Inflammatory macrophage treated with lipopolysaccharide for 1 hour (primary cell): Measurements from ENCODE around the gene PFKL.
A peak's percentile ranks its signal among the peaks of the same experiment; 100 is the strongest.
"Not testable (repeated sequence)": the region's sequence is repeated elsewhere in the genome, so short reads cannot be mapped to it uniquely, and the experiment has no call there.

Source experiments
- DNase-seq, 2 donors: peaks; one replicate each; pipeline ENCODE4 v3.0.0-alpha.2; 2020 to 2022

PFKL gene

DNA sequence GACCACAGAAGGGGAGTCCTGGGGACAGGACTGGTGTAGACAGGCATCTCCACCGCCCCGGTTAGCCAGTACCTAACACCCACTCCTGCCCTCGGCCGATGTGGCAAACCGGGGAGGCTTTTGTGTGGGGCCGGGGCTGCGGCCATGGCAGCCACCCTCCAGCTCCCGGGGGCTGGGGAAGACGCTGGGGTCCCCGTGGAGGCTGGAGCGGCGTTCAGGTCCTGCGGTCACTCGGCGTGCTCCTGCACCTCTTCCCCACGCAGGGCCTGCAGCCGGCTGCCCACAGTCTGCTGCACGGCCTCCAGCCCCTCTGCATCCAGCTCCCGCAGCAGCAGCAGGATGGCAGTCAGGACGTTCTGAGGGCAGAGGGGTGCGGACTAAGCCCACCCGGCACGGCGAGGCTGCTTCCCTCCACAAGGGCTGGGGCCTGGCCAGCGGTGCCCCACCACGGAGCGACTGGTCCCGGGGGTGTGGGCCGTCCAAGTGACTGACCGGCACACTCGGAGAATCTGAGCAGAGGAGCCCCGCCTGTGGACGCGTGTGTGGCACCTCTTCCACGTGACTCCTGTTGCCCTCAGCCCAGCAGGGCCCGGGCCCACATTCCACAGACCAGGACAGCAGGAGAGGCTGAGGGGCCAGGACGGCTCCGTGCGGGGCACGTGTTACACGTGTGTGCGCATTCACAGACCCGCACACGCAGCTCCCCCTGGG lies 30.3 kb downstream of the PFKL start:
- no peak for DNase-seq

DNA sequence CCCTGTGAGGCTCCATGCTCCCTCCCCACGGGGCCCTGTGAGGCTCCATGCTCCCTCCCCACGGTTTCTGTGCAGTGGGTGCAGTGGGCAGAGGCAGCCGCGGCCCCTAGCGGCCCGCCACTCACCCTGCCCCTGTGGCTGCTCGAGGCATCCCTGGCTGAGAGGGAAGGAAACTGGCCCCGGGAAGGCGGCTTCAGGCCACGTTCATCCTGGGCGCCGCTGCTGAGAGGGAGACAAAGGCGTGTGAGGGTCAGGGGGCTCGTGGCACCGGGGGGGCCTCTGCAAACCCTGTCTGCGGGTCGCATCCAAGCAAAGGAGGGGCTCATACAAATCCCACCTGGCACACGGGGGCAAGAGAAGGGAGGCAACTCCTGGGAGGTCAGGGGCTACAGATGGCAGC lies 30.8 kb downstream of the PFKL start:
- DNase-seq = no peak

DNA sequence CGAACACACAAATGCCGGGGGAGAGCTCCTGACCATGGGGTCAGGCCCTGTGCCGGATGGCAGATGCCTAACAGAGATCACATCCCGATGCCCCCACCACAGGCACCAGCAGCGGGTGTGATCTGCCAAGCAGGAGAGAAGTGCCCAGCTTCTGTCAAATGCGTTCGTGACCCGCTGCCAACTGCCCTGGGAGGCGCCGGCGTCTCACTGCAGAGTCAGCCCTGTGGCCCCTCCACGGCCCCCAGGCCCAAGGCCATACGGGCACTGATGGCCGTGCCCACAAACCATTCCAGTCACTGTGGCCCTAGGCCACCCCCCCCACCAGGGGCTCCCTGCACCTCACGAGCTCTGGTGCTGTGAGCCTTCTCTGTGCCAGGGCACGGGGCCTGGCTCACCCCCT lies 31.4 kb downstream of the PFKL start:
- DNase-seq = no peak

DNA sequence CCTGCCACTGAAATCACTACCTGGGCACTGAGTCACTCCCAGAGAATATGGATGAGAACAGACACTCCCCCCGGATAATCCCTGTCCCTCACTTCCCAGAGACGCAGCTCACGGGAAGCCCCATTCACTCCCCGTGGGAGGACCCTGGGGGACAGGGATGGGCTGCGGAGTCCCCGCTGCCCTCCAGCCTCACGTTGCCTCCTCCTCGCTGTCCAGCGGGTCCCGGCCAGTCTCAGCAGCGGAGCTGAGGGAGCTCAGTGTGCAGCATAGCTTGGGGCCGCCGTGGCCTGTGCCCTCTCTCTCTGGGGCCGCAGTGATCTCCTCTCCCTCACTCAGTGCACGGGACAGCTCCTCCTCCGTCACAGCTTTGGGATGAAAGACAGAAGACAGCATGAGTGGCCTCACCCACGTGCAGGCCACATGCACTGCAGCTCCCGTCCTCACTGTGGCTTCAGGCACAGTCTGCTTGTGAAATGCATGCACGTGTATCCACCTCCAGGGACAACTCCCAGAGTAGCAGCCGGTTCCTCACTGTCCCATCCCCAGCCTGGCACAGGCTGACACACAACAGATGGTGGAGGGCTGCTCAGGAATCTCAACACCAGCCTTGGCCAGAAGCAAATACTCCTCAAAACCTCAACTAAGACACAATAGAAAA lies 31.9 kb downstream of the PFKL start:
- DNase-seq = peak in 1 of 2 donors; percentile 6

DNA sequence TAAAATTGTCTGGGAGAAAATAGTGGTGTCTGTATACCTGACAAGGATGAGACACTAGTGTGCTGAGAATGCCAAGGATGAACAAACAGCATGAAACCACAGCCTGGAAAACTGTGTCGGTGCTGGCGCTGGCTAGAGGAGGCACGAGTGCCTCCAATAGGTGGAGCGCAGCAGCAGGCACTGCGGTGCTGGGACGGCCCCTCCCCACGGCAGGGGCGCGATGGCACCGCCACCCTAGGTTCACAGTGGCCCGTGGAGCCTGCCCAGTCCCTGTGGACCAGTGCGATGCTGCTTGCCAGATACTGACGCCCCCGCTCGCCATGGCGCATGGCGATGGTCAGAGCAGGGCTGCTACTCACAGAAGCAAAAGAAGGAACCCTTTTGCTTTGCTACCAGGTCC lies 32.5 kb downstream of the PFKL start:
- no peak for DNase-seq

DNA sequence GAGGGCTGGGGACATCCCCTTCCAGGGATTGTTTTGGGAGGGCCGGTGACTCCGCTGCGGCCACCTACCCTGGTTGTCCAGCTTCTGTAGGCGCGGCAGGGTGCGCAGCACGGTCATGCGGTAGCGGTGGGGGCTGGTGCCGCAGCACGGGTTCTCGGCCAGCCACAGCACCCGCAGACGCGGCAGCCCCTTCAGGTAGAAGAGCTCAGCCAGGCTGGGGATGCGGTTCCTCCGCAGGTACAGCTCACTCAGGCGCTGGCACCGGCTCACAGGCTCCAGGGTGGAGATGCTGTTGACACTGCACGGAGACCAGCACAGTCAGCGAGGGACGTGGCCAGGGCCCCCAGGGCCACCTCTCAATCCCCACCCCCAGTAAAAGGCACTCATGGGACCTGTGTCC lies 33.1 kb downstream of the PFKL start:
- no peak for DNase-seq

DNA sequence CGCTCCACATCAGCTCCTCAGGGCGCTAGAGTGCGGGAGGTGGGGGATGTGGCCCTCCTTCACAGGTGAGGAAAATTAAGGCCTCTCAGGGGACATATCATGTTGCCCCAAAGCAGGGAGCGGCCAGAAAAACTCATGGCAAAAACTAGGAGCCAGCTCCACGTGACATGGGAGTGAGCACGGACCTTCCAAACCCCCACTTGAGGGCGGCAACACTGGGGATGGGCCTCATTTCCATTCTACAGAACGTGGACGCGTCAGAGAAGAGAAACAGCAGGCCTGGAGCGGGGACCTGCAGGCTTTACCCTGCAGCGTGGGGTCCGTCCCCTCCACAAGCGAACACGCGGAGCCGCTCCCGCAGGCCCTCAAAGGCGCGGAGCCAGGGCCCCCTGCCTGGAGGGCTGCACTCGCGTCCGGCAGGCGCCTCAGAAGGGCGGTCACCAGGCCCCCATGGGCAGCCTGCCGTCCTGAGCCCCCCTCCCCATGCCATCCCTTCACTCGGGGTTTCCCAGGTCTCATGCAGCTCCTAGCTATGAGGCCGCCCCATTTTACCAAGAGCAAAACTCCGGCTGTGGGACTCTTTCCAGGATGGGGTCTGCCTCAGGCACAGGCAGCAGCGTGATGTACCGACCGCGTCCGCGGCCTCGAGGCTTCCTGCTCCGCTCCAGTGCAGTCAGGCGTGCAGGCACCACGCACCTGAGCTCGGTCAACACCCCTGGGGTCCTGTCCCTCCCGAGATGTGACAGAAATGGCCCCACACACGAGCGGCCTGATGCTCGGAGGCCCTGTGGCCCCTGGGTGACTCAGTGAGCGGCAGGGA lies 33.9 kb downstream of the PFKL start:
- no peak for DNase-seq

DNA sequence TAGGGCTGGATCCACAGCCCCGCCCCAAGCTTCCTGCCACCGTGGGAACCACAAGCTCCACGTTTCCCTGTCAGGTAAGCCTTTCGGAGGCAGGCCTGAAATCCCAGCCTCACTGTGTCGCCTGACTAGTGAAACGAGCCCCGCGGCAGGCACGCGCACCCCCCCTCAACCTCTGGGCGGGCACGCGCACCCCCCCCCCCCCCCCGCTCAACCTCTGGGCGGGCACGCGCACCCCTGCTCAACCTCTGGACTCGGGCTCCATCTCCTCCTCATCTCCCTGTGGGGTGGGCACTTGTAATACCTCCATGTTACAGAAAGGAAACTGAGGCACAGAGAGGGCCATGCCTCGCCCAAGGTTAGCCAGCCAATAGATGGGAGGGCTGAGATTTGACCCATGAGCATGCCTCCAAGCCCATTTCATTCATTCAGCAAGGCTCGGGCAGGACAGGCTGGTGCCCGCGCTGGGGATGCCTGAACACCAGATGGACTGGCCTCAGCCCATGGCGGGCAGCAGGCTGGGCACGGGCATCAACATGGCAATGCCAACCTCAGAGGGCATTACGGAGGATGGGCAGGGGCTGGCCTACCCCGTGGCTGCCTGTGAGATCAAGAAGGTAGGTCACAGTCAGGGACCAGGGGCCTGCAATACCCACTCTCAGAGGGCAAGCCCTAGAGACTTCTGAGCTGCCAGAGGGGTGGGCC lies 34.6 kb downstream of the PFKL start:
- no peak for DNase-seq

DNA sequence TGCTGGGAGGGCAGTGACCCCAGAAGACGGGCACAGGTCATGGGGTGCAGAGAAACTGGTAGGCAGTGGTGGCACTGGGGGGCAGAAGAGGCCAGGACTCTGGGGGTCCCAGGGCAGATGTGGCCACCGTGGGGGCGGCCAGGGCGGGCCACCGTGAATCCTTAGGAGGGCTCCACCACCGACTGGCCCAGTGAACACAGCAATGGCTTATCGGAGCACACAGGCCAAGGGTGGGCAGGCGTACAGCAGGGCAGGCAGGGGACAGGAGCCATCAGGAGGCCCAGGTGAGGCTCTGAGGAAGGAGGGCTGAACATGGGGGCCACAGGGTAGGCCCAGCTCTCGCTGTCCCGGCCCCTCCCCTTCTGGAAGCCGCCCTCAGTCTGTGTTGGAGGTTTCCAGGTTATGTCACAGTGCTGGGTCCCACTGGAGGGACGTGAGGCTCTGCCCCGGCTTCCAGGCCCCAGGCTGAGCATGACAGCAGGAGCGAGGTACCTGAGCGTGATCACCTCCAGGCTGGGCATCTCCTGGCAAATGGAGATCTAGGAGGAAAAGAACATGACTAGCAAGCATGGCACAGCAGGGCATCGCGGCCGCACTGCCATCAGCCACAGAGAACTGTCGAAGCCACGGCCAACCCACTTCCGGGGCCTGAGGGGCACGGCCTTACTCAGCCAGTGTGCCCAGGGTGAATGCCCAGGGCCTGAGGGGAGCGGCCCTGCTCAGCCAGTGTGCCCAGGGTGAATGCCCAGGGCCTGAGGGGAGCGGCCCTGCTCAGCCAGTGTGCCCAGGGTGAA lies 35.6 kb downstream of the PFKL start:
- no peak for DNase-seq

DNA sequence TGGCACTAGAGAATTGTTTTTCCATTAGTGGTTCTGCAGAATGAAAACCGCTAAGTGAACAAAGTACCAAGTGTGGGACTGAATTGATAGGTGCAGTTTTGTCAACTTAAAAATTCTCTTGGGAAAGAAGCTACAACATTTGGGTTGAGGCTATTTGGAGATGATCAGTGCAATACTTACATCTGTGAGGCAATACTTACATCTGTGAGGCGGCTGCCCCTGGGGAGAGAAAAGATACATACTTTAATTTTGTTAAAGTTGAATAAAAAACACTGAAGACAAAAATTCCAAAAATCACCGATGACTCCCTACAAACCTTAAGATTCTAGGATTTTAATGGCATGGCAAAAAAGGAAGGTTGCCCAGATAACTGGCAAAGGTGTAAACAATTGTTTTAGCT lies 37.6 kb downstream of the PFKL start:
- DNase-seq = no peak

DNA sequence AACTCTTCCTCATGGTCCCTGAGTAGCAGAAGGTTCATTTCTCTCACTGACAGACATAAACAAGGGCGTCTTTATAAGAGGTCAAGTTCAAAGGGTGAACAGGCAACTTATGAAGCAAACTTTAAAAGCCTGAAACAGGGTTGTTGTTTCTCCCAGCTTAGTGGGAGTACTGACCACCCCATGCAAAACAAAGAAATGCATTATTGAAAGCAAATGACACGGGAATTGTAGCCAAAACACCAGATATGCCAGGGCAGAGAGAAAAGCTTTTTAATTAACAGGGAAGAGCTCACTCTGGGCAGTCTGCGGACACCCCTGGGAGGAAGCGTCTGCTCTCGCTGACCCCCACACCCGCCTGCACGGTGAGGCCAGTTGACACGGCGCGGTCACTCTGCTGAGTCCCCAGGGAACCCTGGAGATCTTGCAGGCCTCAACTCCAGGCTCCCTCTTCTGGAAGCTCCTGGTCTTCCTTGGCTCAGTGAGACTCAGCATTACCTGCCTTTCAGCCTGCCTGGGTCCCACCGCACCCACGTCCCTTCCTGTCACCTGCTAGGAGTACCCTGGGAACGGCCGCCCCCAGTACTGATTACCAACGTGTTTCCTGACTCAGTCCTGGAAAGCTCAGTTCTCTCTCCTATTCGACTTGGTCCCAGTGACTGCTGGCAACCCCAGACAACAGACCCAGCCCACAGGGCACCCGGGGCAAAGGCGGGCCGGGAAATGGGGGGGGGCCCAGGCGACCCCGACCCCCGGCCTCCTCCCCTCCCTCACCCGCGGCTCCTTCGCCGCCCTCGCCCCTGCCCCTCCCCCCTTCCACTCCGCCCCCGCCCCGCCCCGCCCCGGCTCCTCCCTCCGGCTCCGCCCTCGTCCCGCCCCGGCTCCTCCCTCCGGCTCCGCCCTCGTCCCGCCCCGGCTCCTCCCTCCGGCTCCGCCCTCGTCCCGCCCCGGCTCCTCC lies 38.4 kb downstream of the PFKL start:
- peak in 1 of 2 donors; percentile 34 for DNase-seq

DNA sequence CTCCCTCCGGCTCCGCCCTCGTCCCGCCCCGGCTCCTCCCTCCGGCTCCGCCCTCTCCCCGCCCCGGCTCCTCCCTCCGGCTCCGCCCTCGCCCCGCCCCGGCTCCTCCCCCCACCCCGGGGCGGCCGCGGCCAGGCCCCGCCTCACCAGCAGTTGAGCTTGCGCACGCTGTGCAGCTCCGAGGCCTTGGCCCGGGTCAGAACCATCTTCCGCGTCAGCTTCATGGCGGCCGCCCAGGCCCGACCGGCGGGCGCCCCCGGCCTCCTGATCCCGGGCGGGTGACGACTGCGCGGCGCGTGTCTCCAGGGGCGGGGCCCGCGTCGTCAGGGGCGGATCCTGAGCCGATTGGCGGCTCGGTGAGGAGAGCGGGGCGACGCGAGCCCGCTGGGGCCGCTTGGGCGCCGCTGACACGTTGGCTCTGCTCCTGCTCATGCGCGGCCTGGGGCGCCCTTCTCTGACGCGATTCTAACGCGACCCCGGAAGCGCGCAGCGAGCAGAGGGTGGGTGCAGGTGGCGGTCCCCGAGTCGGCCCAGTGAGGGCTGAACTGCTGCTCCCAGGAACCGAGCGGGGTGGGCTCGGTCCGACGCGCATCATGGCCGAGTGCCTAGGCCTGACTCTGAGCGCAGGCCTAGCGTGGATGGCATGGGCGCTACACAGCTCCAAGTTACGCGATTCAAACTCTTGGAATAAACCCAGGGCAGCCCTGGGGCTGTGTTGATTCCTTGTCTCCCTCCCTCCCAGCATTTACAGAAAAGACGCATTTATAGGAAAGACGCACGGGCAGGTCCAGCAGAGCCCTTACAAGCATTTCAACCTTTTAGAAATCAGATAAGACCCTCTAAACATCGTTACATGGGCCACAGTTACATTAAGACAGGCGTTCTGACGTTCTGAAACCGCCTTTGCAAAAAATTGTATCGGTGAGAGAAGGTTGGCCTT lies 39.4 kb downstream of the PFKL start, which contains the start of gene CFAP410:
TSS of gene CFAP410 (minus strand) at position 420 of the 940 bp plus-strand sequence. CDS start at position 224, 196 bp downstream.
- DNase-seq = peak; percentile 93

DNA sequence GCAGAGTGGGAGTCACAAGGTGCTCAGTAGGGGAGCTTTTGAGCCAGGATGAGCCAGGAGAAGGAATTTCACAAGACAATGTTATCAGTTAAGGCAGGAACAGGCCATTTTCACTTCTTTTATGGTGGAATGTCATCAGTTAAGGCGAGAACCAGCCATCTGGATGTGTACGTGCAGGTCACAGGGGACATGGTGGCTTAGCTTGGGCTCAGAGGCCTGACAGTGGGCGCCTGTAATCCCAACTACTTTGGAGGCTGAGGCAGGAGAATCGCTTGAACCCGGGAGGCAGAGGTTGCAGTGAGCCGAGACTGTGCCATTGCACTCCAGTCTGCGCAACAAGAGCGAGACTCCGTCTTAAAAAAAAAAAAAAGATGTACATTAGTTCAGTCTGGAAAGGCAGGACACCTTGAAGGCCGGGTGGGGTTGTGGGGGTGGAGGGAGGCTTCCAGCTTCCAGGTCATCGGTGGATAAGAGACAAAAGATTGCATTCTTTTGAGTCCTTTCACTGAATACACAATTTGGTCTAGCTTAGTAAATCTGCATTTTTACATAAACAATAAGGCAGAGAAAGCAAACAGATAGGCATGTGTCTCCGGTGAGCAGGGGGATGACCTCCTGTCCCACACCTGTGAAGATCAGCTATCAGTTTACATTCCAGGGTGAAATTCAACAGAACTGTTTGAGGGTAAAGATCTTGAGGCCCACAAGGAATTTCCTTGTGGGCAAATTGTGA lies 42.0 kb downstream of the PFKL start:
- not testable (repeated sequence) for DNase-seq

DNA sequence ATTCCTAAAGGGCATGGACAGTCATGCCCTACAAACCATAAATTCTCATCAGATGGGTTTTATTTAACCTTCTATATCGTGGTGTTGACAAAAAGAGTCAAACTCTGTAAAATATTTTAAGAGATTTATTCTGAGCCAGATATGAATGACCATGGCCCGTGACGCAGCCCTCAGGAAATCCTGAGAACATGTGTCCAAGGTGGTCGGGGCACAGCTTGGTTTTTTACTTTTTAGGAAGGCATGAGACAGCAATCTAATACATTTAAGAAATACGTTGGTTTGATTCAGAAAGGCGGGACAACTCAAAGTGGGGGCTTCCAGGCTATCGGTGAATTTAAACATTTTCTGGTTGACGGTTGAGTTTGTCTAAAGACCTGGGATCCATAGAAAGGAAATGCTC lies 43.1 kb downstream of the PFKL start:
- DNase-seq = not testable (repeated sequence)

DNA sequence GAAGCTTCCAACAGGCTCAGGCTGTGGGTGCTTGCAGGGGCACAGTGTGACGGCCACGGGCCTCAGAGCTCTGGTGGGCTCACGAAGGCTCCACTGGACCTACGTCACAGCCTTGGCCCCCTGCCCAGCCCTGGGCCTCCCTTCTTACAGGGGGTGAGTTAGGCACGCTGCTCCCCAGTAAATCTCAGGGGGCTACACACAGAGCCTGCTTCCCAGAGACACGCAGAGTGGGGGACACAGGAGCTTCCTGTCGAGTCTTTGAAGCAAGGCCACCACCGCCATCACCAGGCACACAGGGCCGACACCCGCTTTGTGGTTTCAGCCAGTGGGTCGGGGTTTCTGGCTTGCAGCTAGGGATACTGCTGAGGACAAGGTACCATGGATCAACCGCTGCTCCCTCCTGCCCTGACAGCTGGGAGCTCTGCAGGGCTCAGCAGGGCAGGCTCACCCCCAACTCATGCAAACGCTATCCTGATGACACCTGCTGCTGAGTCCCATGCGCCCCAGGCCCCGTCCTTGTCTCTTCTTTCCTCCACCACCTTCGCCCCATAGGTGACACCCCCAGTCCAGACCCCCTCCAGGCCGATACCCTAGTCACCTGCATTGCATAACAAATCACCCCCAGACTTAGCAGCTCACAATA lies 44.8 kb downstream of the PFKL start:
- no peak for DNase-seq

DNA sequence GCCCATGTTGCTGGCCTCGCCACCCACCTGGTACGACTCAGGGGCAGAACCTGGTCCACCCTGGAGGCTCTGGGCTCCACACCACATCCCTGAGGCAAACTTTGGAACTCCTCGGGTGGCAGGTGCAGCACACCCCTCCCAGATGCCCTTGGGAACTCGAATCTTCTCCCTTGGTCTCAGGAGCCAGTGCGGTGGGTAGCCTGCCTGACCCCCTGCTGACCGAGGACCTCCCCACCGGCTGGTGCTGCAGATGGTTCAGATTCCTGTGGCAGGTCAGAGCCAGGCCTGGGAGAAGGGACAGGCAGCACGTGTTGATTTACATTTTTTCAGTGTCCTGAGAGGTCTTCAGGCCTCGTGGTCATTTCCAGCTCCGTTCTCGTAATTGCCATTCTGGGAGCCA lies 45.6 kb downstream of the PFKL start:
- DNase-seq = no peak

DNA sequence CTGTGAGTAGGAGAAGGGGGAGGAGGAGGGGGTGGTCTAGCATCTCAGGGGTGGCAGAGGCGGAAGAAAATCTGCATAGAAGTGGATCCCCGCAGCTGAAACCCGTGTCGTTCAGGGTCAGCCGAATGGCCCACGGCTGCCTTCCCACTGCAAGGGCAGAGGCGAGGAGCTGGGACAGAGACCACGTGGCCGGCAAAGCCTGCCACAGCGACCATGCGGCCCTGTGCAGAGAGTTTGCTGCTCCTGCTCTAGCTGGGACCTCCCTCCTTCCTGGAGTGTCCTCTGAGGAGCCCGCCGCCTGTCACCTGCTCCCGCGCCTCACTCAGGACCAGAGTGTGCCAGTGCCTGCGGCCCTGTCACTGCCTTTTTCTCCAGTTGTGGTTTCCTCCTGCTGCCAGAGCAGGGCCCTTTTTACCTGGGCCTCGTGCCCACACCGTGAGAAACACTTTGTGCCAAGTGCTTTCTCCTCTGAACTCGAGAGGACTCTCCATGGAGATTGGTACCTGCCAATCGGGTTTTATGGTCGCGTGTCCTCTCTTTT lies 48.1 kb downstream of the PFKL start:
- DNase-seq = no peak

DNA sequence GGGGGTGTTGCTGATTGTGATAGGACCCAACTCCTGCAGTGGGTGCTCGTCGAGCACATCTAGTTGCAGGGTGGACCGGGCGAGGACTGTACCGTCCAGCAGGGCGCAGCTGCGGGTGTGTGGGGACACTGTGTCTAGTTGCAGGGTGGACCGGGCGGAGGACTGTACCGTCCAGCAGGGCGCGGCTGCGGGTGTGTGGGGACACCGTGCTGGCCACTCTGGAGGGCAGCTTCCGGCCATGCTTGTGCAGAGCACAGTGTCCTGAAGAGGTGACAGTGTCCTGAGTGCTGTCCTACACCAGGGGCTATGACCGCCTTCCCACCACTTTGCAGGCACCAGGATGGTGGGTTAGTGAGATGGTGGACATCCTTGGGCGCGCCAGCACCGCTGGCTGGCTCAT lies 49.0 kb downstream of the PFKL start:
- DNase-seq = no peak
